ENCODE measurements around the gene KANSL1. TPM values are rescaled to one million over a fixed set of nuclear protein-coding genes. Genes with fewer than 3 reads are reported as not detected.

The KANSL1 gene
- total RNA-seq, 1 experiment from 2014 or later: 55.5 TPM

- in situ Hi-C loops (cut with HindIII; ENCODE audit: low pct_unique_long_range_greater_than_20kb, low sequenced_read_pairs): no loop called here
- ATAC-seq: no peak
- DNase-seq (ENCODE audit: low read depth, low spot score): no peak
- ChIA-PET POLR2A (no interaction called here), CTCF (no interaction called here)
- TF ChIP-seq SIN3A (IDR thresholded peaks at IDR 0.05; ENCODE audit: borderline replicate concordance, insufficient read depth, low read depth, low read length): no peak
- TF ChIP-seq POLR2AphosphoS5 (IDR thresholded peaks at IDR 0.05; ENCODE audit: low read depth, low read length): no peak
- no peak for TF ChIP-seq CTCF (IDR thresholded peaks at IDR 0.05)
- TF ChIP-seq REST (IDR thresholded peaks at IDR 0.05; ENCODE audit: insufficient read depth in 1 of 2, low read depth in 2 of 2, low read length in 1 of 2): no peak
- no peak for TF ChIP-seq TCF7L2 (IDR thresholded peaks at IDR 0.05; ENCODE audit: low read depth, low read length)
- H3K4me1 ChIP-seq (ENCODE audit: control insufficient read depth, insufficient read depth, low read length): no peaks in the 10 kb centered on the region; the same call in 1 of the 2 replicates
- no peak overlapping the region for H3K4me3 ChIP-seq (ENCODE audit: low read depth in 2 of 2, low read length in 2 of 2)
- no peaks in the 10 kb centered on the region; the same call in 1 of the 2 replicates for H3K36me3 ChIP-seq (ENCODE audit: control insufficient read depth, insufficient read depth, low read length)
- no peak overlapping the region for H3K27ac ChIP-seq (ENCODE audit: low read length)
- BruUV-seq (replicated peaks): no TSS peak
- H3K27me3 ChIP-seq (ENCODE audit: control insufficient read depth, insufficient read depth, low read length): no peaks in the 10 kb centered on the region
- intact Hi-C loops (cut with micrococcal nuclease; ENCODE audit: unreplicated experiment): no loop called here
- no peaks in the 10 kb centered on the region for H3K9me3 ChIP-seq (ENCODE audit: control insufficient read depth, insufficient read depth, low read depth, low read length)
Observed at GRCh38 chr17:46109603-46110189, 83.5 kb downstream of the KANSL1 start.

GRCh38 chr17:46108550-46109110 is 84.6 kb downstream of the KANSL1 start:
- Histone ChIP-seq H3K4me1 (ENCODE audit: control insufficient read depth, insufficient read depth, low read length) (no peaks in the 10 kb centered on the region; the same call in 1 of the 2 replicates), H3K36me3 (ENCODE audit: control insufficient read depth, insufficient read depth, low read length) (no peaks in the 10 kb centered on the region; the same call in 1 of the 2 replicates), H3K27me3 (ENCODE audit: control insufficient read depth, insufficient read depth, low read length) (no peaks in the 10 kb centered on the region), H3K4me3 (ENCODE audit: low read depth in 2 of 2, low read length in 2 of 2) (no peak overlapping the region), H3K27ac (ENCODE audit: low read length) (no peak overlapping the region), H3K9me3 (ENCODE audit: control insufficient read depth, insufficient read depth, low read depth, low read length) (no peaks in the 10 kb centered on the region)
- intact Hi-C loops (cut with micrococcal nuclease; ENCODE audit: unreplicated experiment): no loop called here
- in situ Hi-C loops (cut with HindIII; ENCODE audit: low pct_unique_long_range_greater_than_20kb, low sequenced_read_pairs): no loop called here
- CTCF ChIA-PET: interaction anchor here (0.5 kb wide), 1 partner anchor 72 kb away, joined by 3 read pairs; no protein-coding TSS in a partner anchor
- BruUV-seq (replicated peaks): no TSS peak
- ATAC-seq (no peak), DNase-seq (ENCODE audit: low read depth, low spot score) (no peak)
- TF ChIP-seq CTCF (IDR thresholded peaks at IDR 0.05) (no peak), TCF7L2 (IDR thresholded peaks at IDR 0.05; ENCODE audit: low read depth, low read length) (no peak; the same call in 1 of the 2 replicates), SIN3A (IDR thresholded peaks at IDR 0.05; ENCODE audit: borderline replicate concordance, insufficient read depth, low read depth, low read length) (no peak), REST (IDR thresholded peaks at IDR 0.05; ENCODE audit: insufficient read depth in 1 of 2, low read depth in 2 of 2, low read length in 1 of 2) (no peak), POLR2AphosphoS5 (IDR thresholded peaks at IDR 0.05; ENCODE audit: low read depth, low read length) (no peak)
- POLR2A ChIA-PET: no interaction called here
